Suprapubic skin (tissue), 4 donors: ENCODE measurements around the gene FAM186B. TPM values are rescaled to one million over a fixed set of nuclear protein-coding genes. Genes with fewer than 3 reads are reported as not detected.

Experiments used
- DNase-seq, 2 donors: peaks; one replicate each; pipeline ENCODE4 v3.0.0-alpha.2; 2019; ENCODE audit warnings: low spot score in 2 of 2
- H3K27ac ChIP-seq: fragments of 200-600 bp; sonication (generic); one replicate; pipeline ENCODE4 v1.5.1; 2019
- H3K27me3 ChIP-seq: fragments of 200-600 bp; sonication (generic); one replicate; pipeline ENCODE4 v1.5.1; 2019
- H3K36me3 ChIP-seq: fragments of 200-600 bp; sonication (generic); one replicate; pipeline ENCODE4 v1.5.1; 2019
- H3K4me1 ChIP-seq: fragments of 200-600 bp; sonication (generic); one replicate; pipeline ENCODE4 v1.5.1; 2019
- H3K4me3 ChIP-seq: fragments of 200-600 bp; sonication (generic); one replicate; pipeline ENCODE4 v1.5.1; 2019; ENCODE audit warnings: mild to moderate bottlenecking
- H3K9me3 ChIP-seq: fragments of 200-600 bp; sonication (generic); one replicate; pipeline ENCODE4 v1.5.1; 2019
- EP300 ChIP-seq: sonication (generic); formaldehyde crosslinking; IDR thresholded peaks from one replicate; pipeline ENCODE4 v1.6.1; 2017; ENCODE audit warnings: antibody characterized with exemption
- POLR2A ChIP-seq, 2 donors: fragments of 450-650 bp; IDR thresholded peaks; one replicate each; pipeline ENCODE4 v1.6.1; 2017; ENCODE audit warnings: antibody characterized with exemption in 2 of 2, mild to moderate bottlenecking in 2 of 2, moderate library complexity in 2 of 2
- POLR2AphosphoS5 ChIP-seq, 3 donors: sonication (generic); formaldehyde crosslinking; IDR thresholded peaks; one replicate each; pipeline ENCODE4 v1.6.1; 2017; ENCODE audit warnings: antibody characterized with exemption in 3 of 3
- WGBS: methylation state at CpG from one replicate; pipeline ENCODE4 v1.1.5; 2018; 5-methylcytosine and 5-hydroxymethylcytosine counted together
- total RNA-seq, 4 donors: library from RNA; depleted of rRNA; stranded (reverse); fragments of >200 nt; gene quantifications; one replicate each; pipeline ENCODE4 v1.1.0, GENCODE V29; 2016
- TF ChIP-seq, protein P1 (sequence below), 2 donors: fragments of 200-600 bp in 1 of 2; fragments of 450-650 bp in 1 of 2; sonication (generic) in 1 of 2; IDR thresholded peaks; one replicate each; pipeline ENCODE4 v1.5.1; 2016 to 2019; ENCODE audit warnings: antibody characterized with exemption in 2 of 2, mild to moderate bottlenecking in 1 of 2, moderate library complexity in 1 of 2

FAM186B gene
- total RNA-seq, 4 donors from 2014 or later: 0.44 to 1.9 (median 1.1) TPM; not detected in 1

DNA sequence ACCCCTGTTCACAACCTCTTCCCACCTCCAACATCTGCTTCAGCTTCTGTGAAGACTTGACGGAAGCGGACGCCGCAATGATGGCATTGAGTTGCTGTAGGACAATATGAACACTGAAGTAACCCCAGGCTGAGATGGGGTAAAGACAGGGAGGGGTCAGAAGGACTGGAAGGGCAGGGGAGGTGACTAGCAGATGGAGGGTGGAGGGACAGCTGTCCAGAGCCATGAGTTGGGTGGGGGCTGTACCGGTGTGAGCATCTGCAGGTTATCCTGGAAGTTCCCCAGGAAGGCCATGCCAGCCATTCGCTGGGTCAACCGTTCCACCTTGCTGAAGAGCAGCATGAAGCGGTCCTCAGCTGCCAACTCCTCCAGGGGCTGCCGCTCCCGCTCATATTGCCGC is 44.0 kb upstream of the FAM186B start:
- Histone ChIP-seq H3K4me1 (peaks cover 15% of the 10 kb centered on the region), H3K36me3 (peaks cover 48% of the 10 kb centered on the region), H3K27ac (no peak overlapping the region), H3K4me3 (no peak overlapping the region), H3K27me3 (no peaks in the 10 kb centered on the region), H3K9me3 (no peaks in the 10 kb centered on the region)
- DNase-seq: no peak
- TF ChIP-seq, protein P1, sequence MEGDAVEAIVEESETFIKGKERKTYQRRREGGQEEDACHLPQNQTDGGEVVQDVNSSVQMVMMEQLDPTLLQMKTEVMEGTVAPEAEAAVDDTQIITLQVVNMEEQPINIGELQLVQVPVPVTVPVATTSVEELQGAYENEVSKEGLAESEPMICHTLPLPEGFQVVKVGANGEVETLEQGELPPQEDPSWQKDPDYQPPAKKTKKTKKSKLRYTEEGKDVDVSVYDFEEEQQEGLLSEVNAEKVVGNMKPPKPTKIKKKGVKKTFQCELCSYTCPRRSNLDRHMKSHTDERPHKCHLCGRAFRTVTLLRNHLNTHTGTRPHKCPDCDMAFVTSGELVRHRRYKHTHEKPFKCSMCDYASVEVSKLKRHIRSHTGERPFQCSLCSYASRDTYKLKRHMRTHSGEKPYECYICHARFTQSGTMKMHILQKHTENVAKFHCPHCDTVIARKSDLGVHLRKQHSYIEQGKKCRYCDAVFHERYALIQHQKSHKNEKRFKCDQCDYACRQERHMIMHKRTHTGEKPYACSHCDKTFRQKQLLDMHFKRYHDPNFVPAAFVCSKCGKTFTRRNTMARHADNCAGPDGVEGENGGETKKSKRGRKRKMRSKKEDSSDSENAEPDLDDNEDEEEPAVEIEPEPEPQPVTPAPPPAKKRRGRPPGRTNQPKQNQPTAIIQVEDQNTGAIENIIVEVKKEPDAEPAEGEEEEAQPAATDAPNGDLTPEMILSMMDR (IDR thresholded peaks at IDR 0.05): no peak
- TF ChIP-seq POLR2A (IDR thresholded peaks at IDR 0.05): no peak
- TF ChIP-seq POLR2AphosphoS5 (IDR thresholded peaks at IDR 0.05): no peak
- no peak for TF ChIP-seq EP300
- 91% methylated on average over 9 of the region's 11 CpGs for WGBS

DNA sequence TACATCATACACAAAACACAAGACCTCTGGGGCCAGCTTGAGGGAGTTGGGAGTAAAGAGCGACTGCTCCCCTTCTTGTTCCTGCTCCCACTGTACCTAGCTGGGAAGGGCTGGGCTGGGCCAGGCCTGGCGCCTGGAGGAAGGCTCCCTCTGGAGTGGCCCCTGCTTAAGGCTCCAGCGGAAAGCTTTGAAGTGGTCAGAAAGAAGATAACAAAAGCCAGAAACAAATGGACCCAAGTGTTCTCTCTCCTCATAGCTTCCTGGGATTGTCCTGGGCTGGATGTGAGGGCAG is 43.2 kb upstream of the FAM186B start:
- Histone ChIP-seq H3K4me3 (no peak overlapping the region), H3K4me1 (peaks cover 19% of the 10 kb centered on the region), H3K36me3 (peaks cover 51% of the 10 kb centered on the region), H3K27ac (no peak overlapping the region), H3K9me3 (no peaks in the 10 kb centered on the region), H3K27me3 (no peaks in the 10 kb centered on the region)
- no peak for DNase-seq
- WGBS: 72% methylated on average over 3 of the region's 3 CpGs
- no peak for TF ChIP-seq POLR2AphosphoS5 (IDR thresholded peaks at IDR 0.05)
- TF ChIP-seq EP300: no peak
- no peak for TF ChIP-seq POLR2A (IDR thresholded peaks at IDR 0.05)
- TF ChIP-seq, protein P1 (IDR thresholded peaks at IDR 0.05): no peak

DNA sequence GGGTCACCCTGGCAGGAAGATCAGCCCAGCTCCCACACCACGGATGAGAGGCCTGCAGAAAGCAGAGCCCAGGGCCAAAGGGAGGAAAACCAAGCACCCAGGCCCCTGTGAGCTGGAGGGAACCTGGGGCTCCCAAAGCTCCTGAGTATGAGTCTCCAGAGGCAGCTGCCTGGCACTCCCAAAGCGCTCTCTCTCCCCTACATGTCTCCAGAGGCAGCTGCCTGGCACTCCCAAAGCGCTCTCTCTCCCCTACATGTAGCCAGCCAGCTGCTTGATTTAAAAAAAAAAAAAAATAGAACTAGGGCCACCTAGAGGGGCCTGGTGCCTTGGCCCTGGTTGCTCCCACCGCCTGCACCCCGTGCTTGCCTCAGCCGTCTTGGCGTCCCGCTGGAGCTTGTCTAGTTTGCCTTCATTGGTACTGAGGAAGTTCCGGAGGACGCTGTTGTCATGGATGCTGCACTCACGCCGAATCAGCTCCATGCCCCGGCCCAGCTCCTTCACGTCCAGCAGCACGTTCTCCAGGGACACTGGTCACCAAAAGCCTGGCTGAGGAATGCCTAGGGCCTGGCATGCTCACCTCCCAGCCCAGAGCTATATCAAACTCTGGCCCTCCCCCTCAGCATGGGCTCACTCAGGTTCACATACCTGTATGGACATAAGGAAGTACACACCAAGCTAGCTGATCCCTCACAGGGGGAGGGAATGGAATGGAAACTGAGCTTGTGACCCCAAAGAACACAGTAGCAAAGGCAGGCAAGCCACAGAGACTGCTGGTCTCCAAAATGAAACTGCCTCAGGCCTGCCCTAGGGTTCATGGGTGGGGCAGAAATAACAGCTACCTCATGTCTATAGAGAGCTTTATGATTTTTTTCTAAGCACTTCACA is 42.6 kb upstream of the FAM186B start:
- Histone ChIP-seq H3K9me3 (no peaks in the 10 kb centered on the region), H3K4me1 (peaks cover 19% of the 10 kb centered on the region), H3K36me3 (peaks cover 51% of the 10 kb centered on the region), H3K27ac (no peak overlapping the region), H3K4me3 (no peak overlapping the region), H3K27me3 (no peaks in the 10 kb centered on the region)
- no peak for DNase-seq
- TF ChIP-seq EP300 (no peak), POLR2A (IDR thresholded peaks at IDR 0.05) (no peak), POLR2AphosphoS5 (IDR thresholded peaks at IDR 0.05) (no peak)
- TF ChIP-seq, protein P1 (IDR thresholded peaks at IDR 0.05): no peak
- WGBS: 73% methylated on average over 15 of the region's 15 CpGs

DNA sequence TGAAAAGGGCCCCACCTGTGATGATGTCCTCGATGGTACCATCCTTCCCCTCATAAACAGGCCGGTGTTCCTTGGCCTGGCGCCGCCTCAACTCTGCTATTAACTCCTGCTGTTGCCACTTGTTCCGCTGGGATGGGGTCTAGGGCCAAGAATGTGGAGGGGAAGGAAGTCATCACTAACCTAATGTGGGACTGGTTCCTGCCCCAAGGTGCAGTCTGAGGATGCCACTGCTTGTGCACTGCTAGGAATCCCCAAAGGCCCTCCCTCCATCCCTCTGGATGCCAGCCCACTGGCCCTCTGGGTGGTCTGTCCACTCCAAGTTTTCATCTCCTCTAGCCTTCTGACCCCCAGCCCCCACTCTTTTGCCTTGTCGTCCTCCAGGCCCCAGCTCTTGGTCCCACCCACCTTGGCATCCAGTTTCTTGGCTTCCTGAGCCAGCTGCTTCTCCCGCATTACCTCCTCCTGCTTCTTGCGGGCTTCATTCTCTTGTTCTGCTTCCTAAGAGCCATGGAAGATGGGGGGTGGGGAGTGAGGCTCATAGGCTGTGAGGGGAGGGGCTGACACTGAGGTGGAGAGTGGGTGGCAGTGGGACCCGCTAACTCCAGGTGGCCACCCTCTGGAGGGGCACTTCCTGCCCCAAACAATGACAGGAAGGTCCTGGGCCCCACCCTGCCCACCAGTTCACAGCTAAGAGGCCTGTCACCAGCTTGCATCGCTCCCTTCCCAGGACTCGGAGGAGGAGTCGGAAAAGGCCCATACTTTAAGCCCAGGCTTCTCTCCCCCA is 41.6 kb upstream of the FAM186B start:
- Histone ChIP-seq H3K27ac (no peak overlapping the region), H3K4me1 (peaks cover 19% of the 10 kb centered on the region), H3K9me3 (no peaks in the 10 kb centered on the region), H3K4me3 (no peak overlapping the region), H3K36me3 (peaks cover 58% of the 10 kb centered on the region), H3K27me3 (no peaks in the 10 kb centered on the region)
- DNase-seq: no peak
- no peak for TF ChIP-seq POLR2AphosphoS5 (IDR thresholded peaks at IDR 0.05)
- TF ChIP-seq, protein P1 (IDR thresholded peaks at IDR 0.05): no peak
- TF ChIP-seq EP300: no peak
- TF ChIP-seq POLR2A (IDR thresholded peaks at IDR 0.05): no peak
- 55% methylated on average over 6 of the region's 12 CpGs for WGBS

DNA sequence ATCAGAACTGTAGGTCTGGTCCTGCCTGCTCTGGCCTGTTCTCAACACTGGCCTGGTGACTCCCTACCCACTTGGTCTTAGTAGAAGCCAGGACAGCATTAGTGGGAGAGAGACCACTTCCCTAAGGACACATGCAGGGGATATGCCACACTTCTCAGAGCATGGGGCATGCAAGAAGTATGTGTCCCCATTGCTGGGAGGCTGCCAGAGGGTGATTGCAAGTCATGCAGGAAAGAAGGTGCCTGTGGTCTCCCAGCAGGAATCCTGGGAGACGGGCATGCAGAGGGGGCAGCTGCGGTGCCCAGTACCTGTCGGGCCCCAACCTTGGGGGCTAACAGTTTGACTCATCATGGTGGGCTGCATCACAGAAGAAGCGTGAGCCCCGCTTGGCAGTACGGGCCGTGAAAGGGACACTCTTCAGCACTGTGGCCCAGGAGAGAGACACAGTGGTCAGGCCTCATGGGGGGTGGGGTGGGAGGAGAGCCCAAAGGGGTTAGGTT is 40.9 kb upstream of the FAM186B start:
- no peak overlapping the region for H3K4me3 ChIP-seq
- no peak for DNase-seq
- 97% methylated on average over 7 of the region's 7 CpGs for WGBS
- H3K36me3 ChIP-seq: peaks cover 65% of the 10 kb centered on the region
- H3K4me1 ChIP-seq: peaks cover 19% of the 10 kb centered on the region
- no peak for TF ChIP-seq POLR2AphosphoS5 (IDR thresholded peaks at IDR 0.05)
- no peak for TF ChIP-seq POLR2A (IDR thresholded peaks at IDR 0.05)
- TF ChIP-seq, protein P1 (IDR thresholded peaks at IDR 0.05): no peak
- TF ChIP-seq EP300: no peak
- no peaks in the 10 kb centered on the region for H3K9me3 ChIP-seq
- H3K27me3 ChIP-seq: no peaks in the 10 kb centered on the region
- no peak overlapping the region for H3K27ac ChIP-seq
